Testis (tissue), 2 donors: ENCODE data around the gene IL20RB.
"Not testable (repeated sequence)": the region's sequence is repeated elsewhere in the genome, so short reads cannot be mapped to it uniquely, and the experiment has no call there.

Experiments
- CTCF ChIP-seq, 3 experiments: fragments of 450-650 bp in 2 of 3; fragments of 200-600 bp in 1 of 3; sonication (generic) in 1 of 3; IDR thresholded peaks; one replicate each; pipeline ENCODE4 v1.5.1; 2016 to 2019; ENCODE audit warnings: antibody characterized with exemption in 3 of 3, mild to moderate bottlenecking in 2 of 3, moderate library complexity in 1 of 3
- POLR2A ChIP-seq: fragments of 450-650 bp; IDR thresholded peaks from one replicate; pipeline ENCODE4 v1.6.1; 2017; ENCODE audit warnings: antibody characterized with exemption, mild to moderate bottlenecking, moderate library complexity

GRCh38 chr3:136987398-136987980 lies 29.7 kb downstream of the IL20RB start:
- TF ChIP-seq POLR2A; CTCF (IDR thresholded peaks at IDR 0.05): not testable (repeated sequence)
